Astrocyte (in vitro differentiated cells and primary cell): ENCODE measurements around the gene RAPGEF5. TPM values are rescaled to one million over a fixed set of nuclear protein-coding genes. Genes with fewer than 3 reads are reported as not detected.

ENCODE experiments used
- DNase-seq: peaks from one replicate; pipeline ENCODE4 v3.0.0-alpha.2; 2010; ENCODE audit warnings: low read depth
- FAIRE-seq: peaks from 2 replicates; lab custom pipeline; 2011; peaks lifted over from hg19 to GRCh38; lab: Jason Lieb, UNC
- H2AFZ ChIP-seq: 2 replicates; pipeline ENCODE4 v1.6.0; 2012; ENCODE audit warnings: low read depth, low read length, inconsistent platforms
- H3K27ac ChIP-seq: 2 replicates; pipeline ENCODE4 v1.5.1; 2011; ENCODE audit warnings: low read depth, low read length, inconsistent platforms
- H3K27me3 ChIP-seq: 2 replicates; pipeline ENCODE4 v1.6.0; 2011; ENCODE audit warnings: low read length, inconsistent platforms; ENCODE audit not compliant: insufficient read depth
- H3K36me3 ChIP-seq: 2 replicates; pipeline ENCODE4 v1.5.1; 2011; ENCODE audit warnings: low read length, inconsistent platforms; ENCODE audit not compliant: insufficient read depth
- H3K4me1 ChIP-seq: 2 replicates; pipeline ENCODE4 v1.5.1; 2011; ENCODE audit warnings: low read length, inconsistent platforms; ENCODE audit not compliant: insufficient read depth
- H3K4me2 ChIP-seq: 2 replicates; pipeline ENCODE4 v1.6.0; 2012; ENCODE audit warnings: low read length, inconsistent platforms
- H3K4me3 ChIP-seq: 2 replicates; pipeline ENCODE4 v1.5.1; 2011; ENCODE audit warnings: low read depth, mild to moderate bottlenecking, low read length, inconsistent platforms; ENCODE audit not compliant: insufficient read depth
- H3K79me2 ChIP-seq: 2 replicates; pipeline ENCODE4 v1.6.0; 2012; ENCODE audit warnings: mild to moderate bottlenecking, low read length, inconsistent platforms; ENCODE audit not compliant: insufficient read depth
- H3K9ac ChIP-seq: 2 replicates; pipeline ENCODE4 v1.6.0; 2012; ENCODE audit warnings: mild to moderate bottlenecking, low read length, inconsistent platforms
- H3K9me3 ChIP-seq: 2 replicates; pipeline ENCODE4 v1.5.1; 2012; ENCODE audit warnings: low read depth, mild to moderate bottlenecking, low read length, inconsistent platforms; ENCODE audit not compliant: insufficient read depth
- H4K20me1 ChIP-seq: 2 replicates; pipeline ENCODE4 v1.6.0; 2012; ENCODE audit warnings: low read length, inconsistent platforms; ENCODE audit not compliant: insufficient read depth
- H3K27ac Mint-ChIP-seq: one replicate; pipeline ENCODE4 v1.8.0; 2021; ENCODE audit warnings: mild to moderate bottlenecking, mixed read lengths; ENCODE audit not compliant: unreplicated experiment
- H3K27me3 Mint-ChIP-seq: one replicate; pipeline ENCODE4 v1.8.0; 2021; ENCODE audit warnings: low read depth, mixed read lengths; ENCODE audit not compliant: unreplicated experiment
- H3K36me3 Mint-ChIP-seq: one replicate; pipeline ENCODE4 v1.8.0; 2021; ENCODE audit warnings: low read depth, mixed read lengths; ENCODE audit not compliant: unreplicated experiment
- H3K4me1 Mint-ChIP-seq: one replicate; pipeline ENCODE4 v1.8.0; 2021; ENCODE audit warnings: low read depth, mixed read lengths; ENCODE audit not compliant: unreplicated experiment
- H3K4me3 Mint-ChIP-seq: one replicate; pipeline ENCODE4 v1.8.0; 2021; ENCODE audit warnings: mild to moderate bottlenecking, moderate library complexity, mixed read lengths; ENCODE audit not compliant: unreplicated experiment
- H3K9me3 Mint-ChIP-seq: one replicate; pipeline ENCODE4 v1.8.0; 2021; ENCODE audit warnings: mild to moderate bottlenecking, mixed read lengths; ENCODE audit not compliant: unreplicated experiment
- EZH2 ChIP-seq: IDR thresholded peaks from 2 replicates; pipeline ENCODE4 v1.6.1; 2012; ENCODE audit warnings: mild to moderate bottlenecking, low read length, inconsistent platforms; ENCODE audit not compliant: insufficient read depth
- total RNA-seq: library from RNA; stranded (reverse); gene quantifications from 2 replicates; pipeline ENCODE4 v1.2.1, GENCODE V29; 2021
- TF ChIP-seq, protein P1 (sequence below): IDR thresholded peaks from 2 replicates; pipeline ENCODE4 v1.5.1; 2011; ENCODE audit warnings: low read depth, mild to moderate bottlenecking, inconsistent platforms, low read length, moderate library complexity; ENCODE audit not compliant: insufficient read depth

RAPGEF5 gene
- total RNA-seq, 1 donor from 2014 or later = 1.0 TPM

DNA sequence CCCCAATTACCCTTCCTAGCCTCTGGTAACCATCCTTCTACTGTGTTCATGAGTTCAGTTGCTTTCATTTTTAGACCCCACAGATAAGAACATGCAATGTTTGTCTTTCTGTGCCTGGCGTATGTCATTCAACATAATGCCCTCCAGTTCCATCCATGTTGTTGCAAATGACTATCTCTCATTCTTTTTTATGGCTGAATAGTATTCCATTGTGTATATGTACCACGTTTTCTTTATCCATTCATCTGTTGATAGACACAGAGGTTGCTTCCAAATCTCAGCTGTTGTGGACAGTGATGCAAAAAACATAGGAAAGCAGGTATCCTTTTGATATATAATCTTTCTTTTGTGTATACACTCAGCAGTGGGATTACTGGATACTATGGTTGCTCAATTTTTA lies 51.2 kb downstream of the RAPGEF5 start:
- Mint-ChIP-seq H3K27ac (no peak overlapping the region), H3K4me3 (no peak overlapping the region), H3K36me3 (no peaks in the 10 kb centered on the region), H3K9me3 (peaks cover 3% of the 10 kb centered on the region), H3K27me3 (no peaks in the 10 kb centered on the region), H3K4me1 (no peaks in the 10 kb centered on the region)
- Histone ChIP-seq H3K9ac (no peak overlapping the region), H2AFZ (no peak overlapping the region), H3K9me3 (no peaks in the 10 kb centered on the region), H3K36me3 (no peaks in the 10 kb centered on the region), H3K4me1 (no peaks in the 10 kb centered on the region), H4K20me1 (no peaks in the 10 kb centered on the region), H3K79me2 (no peaks in the 10 kb centered on the region), H3K4me3 (no peak overlapping the region), H3K27ac (no peak overlapping the region), H3K4me2 (no peak overlapping the region), H3K27me3 (no peaks in the 10 kb centered on the region)
- TF ChIP-seq, protein P1, sequence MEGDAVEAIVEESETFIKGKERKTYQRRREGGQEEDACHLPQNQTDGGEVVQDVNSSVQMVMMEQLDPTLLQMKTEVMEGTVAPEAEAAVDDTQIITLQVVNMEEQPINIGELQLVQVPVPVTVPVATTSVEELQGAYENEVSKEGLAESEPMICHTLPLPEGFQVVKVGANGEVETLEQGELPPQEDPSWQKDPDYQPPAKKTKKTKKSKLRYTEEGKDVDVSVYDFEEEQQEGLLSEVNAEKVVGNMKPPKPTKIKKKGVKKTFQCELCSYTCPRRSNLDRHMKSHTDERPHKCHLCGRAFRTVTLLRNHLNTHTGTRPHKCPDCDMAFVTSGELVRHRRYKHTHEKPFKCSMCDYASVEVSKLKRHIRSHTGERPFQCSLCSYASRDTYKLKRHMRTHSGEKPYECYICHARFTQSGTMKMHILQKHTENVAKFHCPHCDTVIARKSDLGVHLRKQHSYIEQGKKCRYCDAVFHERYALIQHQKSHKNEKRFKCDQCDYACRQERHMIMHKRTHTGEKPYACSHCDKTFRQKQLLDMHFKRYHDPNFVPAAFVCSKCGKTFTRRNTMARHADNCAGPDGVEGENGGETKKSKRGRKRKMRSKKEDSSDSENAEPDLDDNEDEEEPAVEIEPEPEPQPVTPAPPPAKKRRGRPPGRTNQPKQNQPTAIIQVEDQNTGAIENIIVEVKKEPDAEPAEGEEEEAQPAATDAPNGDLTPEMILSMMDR = no peak
- no peak for TF ChIP-seq EZH2
- DNase-seq (no peak), FAIRE-seq (no peak)

- Histone ChIP-seq H4K20me1 (no peaks in the 10 kb centered on the region), H3K79me2 (no peaks in the 10 kb centered on the region), H3K9me3 (no peaks in the 10 kb centered on the region), H3K36me3 (no peaks in the 10 kb centered on the region), H3K9ac (no peak overlapping the region), H3K4me3 (no peak overlapping the region), H3K27me3 (no peaks in the 10 kb centered on the region), H2AFZ (no peak overlapping the region), H3K4me1 (no peaks in the 10 kb centered on the region), H3K27ac (no peak overlapping the region), H3K4me2 (no peak overlapping the region)
- FAIRE-seq = no peak
- no peak for DNase-seq
- TF ChIP-seq EZH2 = no peak
- TF ChIP-seq, protein P1 = no peak
- Mint-ChIP-seq H3K27ac (no peak overlapping the region), H3K9me3 (peaks cover 3% of the 10 kb centered on the region), H3K27me3 (no peaks in the 10 kb centered on the region), H3K4me1 (no peaks in the 10 kb centered on the region), H3K4me3 (no peak overlapping the region), H3K36me3 (no peaks in the 10 kb centered on the region)
These were observed 54.0 kb downstream of the RAPGEF5 start for GRCh38 chr7:22302951-22303423.

DNA sequence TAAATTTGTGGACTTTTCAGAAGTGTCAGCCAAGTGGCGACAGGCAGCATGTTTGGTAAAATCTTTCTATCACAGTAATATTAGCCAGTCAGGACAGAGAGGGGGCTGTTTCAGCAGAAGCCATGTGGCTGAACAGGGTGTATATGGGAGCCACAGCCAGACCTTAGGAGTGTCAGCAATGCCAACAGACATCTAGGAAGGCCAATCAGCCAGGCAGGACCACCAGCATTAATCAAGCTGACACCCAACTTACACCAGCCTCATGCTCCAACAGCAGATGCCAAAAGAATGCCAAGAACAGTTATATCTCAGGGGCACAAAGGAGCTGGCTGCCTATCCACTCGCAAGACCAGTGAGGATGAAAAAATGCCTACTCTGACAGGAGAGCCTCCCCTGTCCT lies 54.8 kb downstream of the RAPGEF5 start:
- no peaks in the 10 kb centered on the region for H3K4me1 ChIP-seq
- DNase-seq = no peak
- H3K27me3 ChIP-seq = no peaks in the 10 kb centered on the region
- Mint-ChIP-seq H3K36me3 (no peaks in the 10 kb centered on the region), H3K9me3 (peaks cover 3% of the 10 kb centered on the region), H3K27me3 (no peaks in the 10 kb centered on the region), H3K4me3 (no peak overlapping the region), H3K4me1 (no peaks in the 10 kb centered on the region), H3K27ac (no peak overlapping the region)
- no peaks in the 10 kb centered on the region for H4K20me1 ChIP-seq
- no peak overlapping the region for H3K4me3 ChIP-seq
- H2AFZ ChIP-seq = no peak overlapping the region
- no peaks in the 10 kb centered on the region for H3K79me2 ChIP-seq
- H3K9ac ChIP-seq = no peak overlapping the region
- no peak overlapping the region for H3K4me2 ChIP-seq
- H3K9me3 ChIP-seq = no peaks in the 10 kb centered on the region
- no peak for FAIRE-seq
- H3K27ac ChIP-seq = no peak overlapping the region
- H3K36me3 ChIP-seq = no peaks in the 10 kb centered on the region
- TF ChIP-seq, protein P1 = no peak
- no peak for TF ChIP-seq EZH2
